ENCODE data around the gene PTPRK.
"Not testable (repeated sequence)": the region's sequence is repeated elsewhere in the genome, so short reads cannot be mapped to it uniquely, and the experiment has no call there.

The PTPRK gene

GRCh38 chr6:128438393-128438792 lies 82.0 kb downstream of the PTPRK start:
- no peak for DNase-seq (ENCODE audit: low spot score)

GRCh38 chr6:128437685-128438084 lies 82.7 kb downstream of the PTPRK start:
- DNase-seq (ENCODE audit: low spot score) = no peak

GRCh38 chr6:128434752-128435151 lies 85.6 kb downstream of the PTPRK start:
- not testable (repeated sequence) for DNase-seq (ENCODE audit: low spot score)

GRCh38 chr6:128432394-128432793 lies 88.0 kb downstream of the PTPRK start:
- no peak for DNase-seq (ENCODE audit: low spot score)

- no peak for DNase-seq (ENCODE audit: low spot score)
Observed at GRCh38 chr6:128427139-128427538, 93.3 kb downstream of the PTPRK start.

- DNase-seq (ENCODE audit: low spot score) = no peak
Observed at GRCh38 chr6:128425856-128426255, 94.5 kb downstream of the PTPRK start.

GRCh38 chr6:128422871-128423270 lies 97.5 kb downstream of the PTPRK start:
- no peak for DNase-seq (ENCODE audit: low spot score)

- no peak for DNase-seq (ENCODE audit: low spot score)
Observed at GRCh38 chr6:128422200-128422599, 98.2 kb downstream of the PTPRK start.

- no peak for DNase-seq (ENCODE audit: low spot score)
Observed at GRCh38 chr6:128421788-128422187, 98.6 kb downstream of the PTPRK start.

GRCh38 chr6:128417698-128418097 lies 102.7 kb downstream of the PTPRK start:
- no peak for DNase-seq (ENCODE audit: low spot score)

- DNase-seq (ENCODE audit: low spot score) = no peak
Observed at GRCh38 chr6:128415387-128415786, 105.0 kb downstream of the PTPRK start.

- DNase-seq (ENCODE audit: low spot score) = no peak
Observed at GRCh38 chr6:128414943-128415342, 105.5 kb downstream of the PTPRK start.

- DNase-seq (ENCODE audit: low spot score) = no peak
Observed at GRCh38 chr6:128413291-128413690, 107.1 kb downstream of the PTPRK start.

- DNase-seq (ENCODE audit: low spot score) = no peak
Observed at GRCh38 chr6:128412680-128413079, 107.7 kb downstream of the PTPRK start.

- no peak for DNase-seq (ENCODE audit: low spot score)
Observed at GRCh38 chr6:128410584-128410983, 109.8 kb downstream of the PTPRK start.

- no peak for DNase-seq (ENCODE audit: low spot score)
Observed at GRCh38 chr6:128409003-128409402, 111.4 kb downstream of the PTPRK start.

GRCh38 chr6:128406453-128406852 lies 113.9 kb downstream of the PTPRK start:
- no peak for DNase-seq (ENCODE audit: low spot score)

- DNase-seq (ENCODE audit: low spot score) = no peak
Observed at GRCh38 chr6:128403618-128404444, 116.6 kb downstream of the PTPRK start.

- no peak for DNase-seq (ENCODE audit: low spot score)
Observed at GRCh38 chr6:128400875-128401274, 119.5 kb downstream of the PTPRK start.

- DNase-seq (ENCODE audit: low spot score) = no peak
Observed at GRCh38 chr6:128397996-128398395, 122.4 kb downstream of the PTPRK start.

- no peak for DNase-seq (ENCODE audit: low spot score)
Observed at GRCh38 chr6:128395596-128395995, 124.8 kb downstream of the PTPRK start.

GRCh38 chr6:128395188-128395587 lies 125.2 kb downstream of the PTPRK start:
- DNase-seq (ENCODE audit: low spot score) = no peak

- DNase-seq (ENCODE audit: low spot score) = no peak
Observed at GRCh38 chr6:128394167-128394566, 126.2 kb downstream of the PTPRK start.

Data from HuH-7.5 (cell line).